HepG2 (cell line): Measurements from ENCODE around the gene DUXA. TPM values are rescaled to one million over a fixed set of nuclear protein-coding genes. Genes with fewer than 3 reads are reported as not detected.

ENCODE experiments used
- ATAC-seq: fragments of 200-7000 bp; cut with Tn5 transposase; 3 replicates; pipeline ENCODE4 v1.9.1; 2020; ENCODE audit warnings: mild to moderate bottlenecking, moderate library complexity
- BruUV-seq: library from RNA; stranded (reverse); fragments of 400-500 nt; replicated peaks from 2 replicates; lab custom pipeline; 2021; lab: Mats Ljungman, UMichigan
- CTCF ChIA-PET: fragments of 300-600 bp; formaldehyde crosslinking; extraction: SDS; loops from one replicate; lab custom pipeline; 2021; ENCODE audit warnings: low total read pairs, inconsistent platforms, low intra/inter-chr PET ratio; lab: Yijun Ruan, JAX
- POLR2A ChIA-PET: fragments of 350-600 bp; sonication (Branson Sonifier 250); formaldehyde crosslinking; loops from one replicate; lab custom pipeline; 2020; ENCODE audit warnings: antibody characterized with exemption, inconsistent platforms; lab: Yijun Ruan, JAX
- DNase-seq: peaks from one replicate; pipeline ENCODE4 v3.0.0-alpha.2; 2015; ENCODE audit warnings: low spot score
- FAIRE-seq: peaks from 3 replicates; lab custom pipeline; 2011; peaks lifted over from hg19 to GRCh38; lab: Jason Lieb, UNC
- H2AFZ ChIP-seq: one replicate; pipeline ENCODE4 v1.6.1; 2011; ENCODE audit warnings: low read length, inconsistent platforms
- H3K27ac ChIP-seq: fragments of 300-600 bp; 3 replicates; pipeline ENCODE4 v1.8.0; 2011; ENCODE audit warnings: mixed run types, mild to moderate bottlenecking, mixed read lengths, low read length, inconsistent platforms; ENCODE audit not compliant: insufficient read depth; ENCODE audit errors: extremely low read length
- H3K27me3 ChIP-seq, 2 experiments: fragments of 200-600 bp in 1 of 2; 2 replicates in 1 of 2; 3 replicates in 1 of 2; pipeline versions ENCODE4 v1.6.0 to v1.8.0; 2011; ENCODE audit warnings: low read length in 2 of 2, mild to moderate bottlenecking in 2 of 2, moderate library complexity in 2 of 2, inconsistent platforms in 1 of 2; ENCODE audit not compliant: insufficient read depth in 2 of 2, control insufficient read depth in 1 of 2
- H3K36me3 ChIP-seq, 2 experiments: fragments of 200-600 bp in 1 of 2; replicated peaks in 1 of 2; 2 replicates in 1 of 2; 3 replicates in 1 of 2; pipeline versions ENCODE4 v1.5.1 to v1.8.0; 2011; ENCODE audit warnings: low read length in 2 of 2, inconsistent platforms in 1 of 2; ENCODE audit not compliant: insufficient read depth in 2 of 2, control insufficient read depth in 1 of 2
- H3K4me1 ChIP-seq: 2 replicates; pipeline ENCODE4 v1.5.1; 2012; ENCODE audit warnings: low read length, inconsistent platforms; ENCODE audit not compliant: insufficient read depth
- H3K4me2 ChIP-seq: 2 replicates; pipeline ENCODE4 v1.6.0; 2011; ENCODE audit warnings: low read depth, low read length, inconsistent platforms
- H3K4me3 ChIP-seq, 3 experiments: fragments of 200-600 bp in 1 of 3; sonication (generic), shearing (Covaris generic) in 1 of 3; replicated peaks in 1 of 3; 2 replicates each; pipeline ENCODE4 v1.5.1; 2011 to 2016; ENCODE audit warnings: low read length in 3 of 3, inconsistent platforms in 2 of 3, low read depth in 2 of 3, mild to moderate bottlenecking in 2 of 3, control low read depth in 1 of 3, mixed read lengths in 1 of 3; ENCODE audit not compliant: insufficient read depth in 1 of 3
- H3K79me2 ChIP-seq: one replicate; pipeline ENCODE4 v1.6.1; 2011; ENCODE audit warnings: low read length, inconsistent platforms; ENCODE audit not compliant: insufficient read depth
- H3K9ac ChIP-seq: 2 replicates; pipeline ENCODE4 v1.6.0; 2011; ENCODE audit warnings: mild to moderate bottlenecking, low read depth, low read length, inconsistent platforms; ENCODE audit not compliant: insufficient read depth
- H3K9me3 ChIP-seq: 2 replicates; pipeline ENCODE4 v1.5.1; 2012; ENCODE audit warnings: mild to moderate bottlenecking, low read length
- H4K20me1 ChIP-seq: 2 replicates; pipeline ENCODE4 v1.6.0; 2011; ENCODE audit warnings: inconsistent platforms, mild to moderate bottlenecking, low read length, moderate library complexity; ENCODE audit not compliant: insufficient read depth
- CEBPB ChIP-seq: IDR thresholded peaks from 2 replicates; pipeline ENCODE4 v1.6.1; 2011; ENCODE audit warnings: low read depth, low read length, improper control_type of control experiment, borderline replicate concordance
- GATAD2A ChIP-seq: IDR thresholded peaks from 2 replicates; pipeline ENCODE4 v1.6.1; 2016
- HHEX ChIP-seq: IDR thresholded peaks from 2 replicates; pipeline ENCODE4 v1.6.1; 2016; ENCODE audit warnings: control low read depth
- KMT2A ChIP-seq: sonication (generic); formaldehyde crosslinking; IDR thresholded peaks from 2 replicates; pipeline ENCODE4 v1.4.0; 2020; ENCODE audit warnings: missing genetic modification reagents
- NFE2 ChIP-seq: sonication (generic); formaldehyde crosslinking; IDR thresholded peaks from 2 replicates; pipeline ENCODE4 v1.4.0; 2020; ENCODE audit warnings: missing genetic modification reagents
- NFE2L2 ChIP-seq: fragments of 150-350 bp; IDR thresholded peaks from 2 replicates; pipeline ENCODE4 v1.6.1; 2014; ENCODE audit warnings: low read length
- NFYB ChIP-seq: sonication (generic); formaldehyde crosslinking; IDR thresholded peaks from 2 replicates; pipeline ENCODE4 v1.4.0; 2020; ENCODE audit warnings: missing genetic modification reagents
- NFYC ChIP-seq: IDR thresholded peaks from 2 replicates; pipeline ENCODE4 v1.6.1; 2016; ENCODE audit warnings: missing genetic modification reagents, missing compliant biosample characterization
- SPEN ChIP-seq: sonication (generic); formaldehyde crosslinking; IDR thresholded peaks from 2 replicates; pipeline ENCODE4 v1.5.1; 2020; ENCODE audit warnings: low read depth, mild to moderate bottlenecking, missing genetic modification reagents
- STAT5B ChIP-seq: sonication (generic); formaldehyde crosslinking; IDR thresholded peaks from 2 replicates; pipeline ENCODE4 v1.4.0; 2020; ENCODE audit warnings: missing genetic modification reagents
- ZBTB38 ChIP-seq: sonication (generic); formaldehyde crosslinking; IDR thresholded peaks from 2 replicates; pipeline ENCODE4 v1.5.1; 2020; ENCODE audit warnings: mild to moderate bottlenecking, missing genetic modification reagents
- ZFP82 ChIP-seq: sonication (generic); formaldehyde crosslinking; IDR thresholded peaks from 2 replicates; pipeline ENCODE4 v1.5.1; 2020; ENCODE audit warnings: mild to moderate bottlenecking, missing genetic modification reagents, borderline replicate concordance
- ZMYM4 ChIP-seq: sonication (generic); formaldehyde crosslinking; IDR thresholded peaks from 2 replicates; pipeline ENCODE4 v1.8.1; 2023; ENCODE audit warnings: mild to moderate bottlenecking, missing genetic modification reagents
- ZNF234 ChIP-seq: sonication (generic); formaldehyde crosslinking; conservative IDR thresholded peaks from 2 replicates; pipeline ENCODE4 v1.5.1; 2020; ENCODE audit warnings: mild to moderate bottlenecking, missing genetic modification reagents
- ZNF34 ChIP-seq: sonication (generic); formaldehyde crosslinking; IDR thresholded peaks from 2 replicates; pipeline ENCODE4 v1.4.0; 2020; ENCODE audit warnings: mild to moderate bottlenecking, missing genetic modification reagents, borderline replicate concordance
- ZNF629 ChIP-seq: sonication (generic); formaldehyde crosslinking; conservative IDR thresholded peaks from 2 replicates; pipeline ENCODE4 v1.5.0; 2020; ENCODE audit warnings: missing genetic modification reagents
- ZNF670 ChIP-seq: sonication (generic); formaldehyde crosslinking; IDR thresholded peaks from 2 replicates; pipeline ENCODE4 v1.8.0; 2022; ENCODE audit warnings: mild to moderate bottlenecking, missing genetic modification reagents, borderline replicate concordance
- ZNF746 ChIP-seq: sonication (generic); formaldehyde crosslinking; IDR thresholded peaks from 2 replicates; pipeline ENCODE4 v1.8.0; 2022; ENCODE audit warnings: mild to moderate bottlenecking, missing genetic modification reagents
- WGBS: methylation state at CpG from one replicate; pipeline ENCODE4 v1.1.6; 2017; ENCODE audit warnings: low lambda C conversion rate; 5-methylcytosine and 5-hydroxymethylcytosine counted together
- in situ Hi-C: cut with HindIII; loops from 2 replicates; pipeline ENCODE4 v1.10.0; 2017; ENCODE audit warnings: low pct_unique_long_range_greater_than_20kb; ENCODE audit not compliant: extremely low pct_ligation_motif_present
- intact Hi-C: fragments of 100-400 bp; cut with micrococcal nuclease; formaldehyde crosslinking; loops from one replicate; pipeline ENCODE4 v1.10.0; 2022; ENCODE audit not compliant: unreplicated experiment
- polyA plus RNA-seq, 8 experiments: library from polyadenylated mRNA; depleted of rRNA in 3 of 8; stranded (reverse) in 7 of 8; unstranded in 1 of 8; fragments of >200 nt; fragmentation: Illumina TruSeq in 4 of 8; extraction: Trizol in 4 of 8; gene quantifications; 2 replicates each; pipeline versions ENCODE4 v1.2.1 to v1.2.3, GENCODE V29; 2011 to 2016; ENCODE audit warnings: low read depth in 4 of 8, missing spikeins in 1 of 8, mixed read lengths in 1 of 8; ENCODE audit not compliant: insufficient read depth in 1 of 8
- total RNA-seq, 5 experiments: library from RNA; depleted of rRNA; stranded (reverse); fragments of >200 nt; fragmentation: Illumina TruSeq; extraction: Trizol; gene quantifications; 2 replicates each; pipeline ENCODE4 v1.2.3, GENCODE V29; 2016; ENCODE audit warnings: low read depth in 1 of 5
- TF ChIP-seq, protein P1 (sequence below): sonication (generic); formaldehyde crosslinking; IDR thresholded peaks from 2 replicates; pipeline ENCODE4 v1.5.1; 2020; ENCODE audit warnings: missing genetic modification reagents, mild to moderate bottlenecking, borderline replicate concordance

DUXA gene
- total and polyA plus RNA-seq, 2 of the 13 experiments (the other 11 are each of a cell fraction or from before 2014, with no cell fraction given) = not detected

- H3K9me3 ChIP-seq = peaks cover 15% of the 10 kb centered on the region
- ChIA-PET CTCF (no interaction called here), POLR2A (no interaction called here)
- FAIRE-seq = no peak
- in situ Hi-C loops = no loop called here
- peak overlapping the region; percentile 88 for H3K9ac ChIP-seq
- H2AFZ ChIP-seq = no peak overlapping the region
- peak overlapping the region; percentile 78 for H3K27ac ChIP-seq
- H3K27me3 ChIP-seq = no peaks in the 10 kb centered on the region; a peak in 1 of 5 replicates
- 37% methylated on average over 7 of the region's 9 CpGs for WGBS
- intact Hi-C loops = no loop called here
- ATAC-seq = peak; percentile 26
- no peak for DNase-seq
- H3K4me3 ChIP-seq = peak overlapping the region; percentile 86 to 100 (median 98)
- no TSS peak for BruUV-seq
- H3K4me2 ChIP-seq = peak overlapping the region; percentile 97
- H3K36me3 ChIP-seq = peaks cover 8 to 38% of the 10 kb centered on the region in 2 experiments; a peak in 4 of 5 replicates
- H3K79me2 ChIP-seq = peaks cover 20% of the 10 kb centered on the region
- H4K20me1 ChIP-seq = peaks cover 5% of the 10 kb centered on the region; the same call in 1 of the 2 replicates
- H3K4me1 ChIP-seq = peaks cover 22% of the 10 kb centered on the region
- TF ChIP-seq NFE2L2 (no peak), ZNF34 (CRISPR knock-in tag) (no peak), ZFP82 (peak; percentile 62; the same call in 1 of the 2 replicates)
Measured at GRCh38 chr19:57192077-57192420, 24.8 kb upstream of the DUXA start.

DNA sequence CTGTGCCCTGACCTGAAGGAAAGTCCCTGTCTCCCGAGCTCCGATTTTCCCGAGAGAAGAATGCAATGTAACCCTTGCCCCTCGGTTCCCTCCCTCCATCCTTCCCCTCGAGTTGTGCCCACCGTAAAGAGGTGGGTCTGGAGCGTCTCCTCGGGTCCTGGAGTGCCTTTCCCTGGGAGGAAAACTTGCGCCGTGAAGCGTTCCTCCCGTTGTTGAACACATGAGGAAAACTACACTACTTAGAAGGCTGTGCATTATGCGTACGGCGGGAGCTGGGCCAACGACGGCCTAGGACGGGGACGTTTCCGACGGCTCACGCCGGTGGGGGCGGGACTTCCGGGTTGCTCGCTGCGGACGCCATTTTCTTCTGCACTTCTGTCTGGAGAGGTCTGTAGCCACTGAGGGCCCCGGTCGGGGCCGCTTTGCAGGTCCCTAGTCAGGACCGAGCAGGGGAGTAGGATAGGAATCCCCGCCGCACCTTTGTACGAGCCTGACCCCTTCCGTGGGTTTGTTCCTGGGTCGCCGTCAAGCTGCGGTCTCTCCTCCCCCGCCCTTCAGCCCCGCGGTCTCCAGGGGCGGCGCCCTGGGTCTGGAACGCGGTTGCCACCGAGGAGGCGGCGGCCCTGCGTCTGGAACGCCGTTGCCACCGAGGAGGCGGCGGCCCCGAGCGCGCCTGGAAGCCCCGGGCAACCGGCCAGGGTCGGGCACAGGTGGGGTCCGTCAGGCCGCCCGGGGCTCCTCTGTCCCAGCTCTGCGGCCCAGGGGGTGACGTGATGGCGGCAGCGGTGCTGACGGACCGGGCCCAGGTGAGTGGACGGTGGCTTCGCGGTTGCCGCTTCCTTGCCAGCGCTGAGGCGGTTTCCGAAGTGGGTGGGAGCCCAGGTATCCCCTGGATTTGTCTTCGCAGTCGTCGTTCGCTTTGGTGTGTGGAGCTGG lies 24.1 kb upstream of the DUXA start, which contains the start of gene ZNF264:
Gene ZNF264, plus strand, starts transcription at position 360 of the 936 bp plus-strand sequence. Its CDS starts 414 bp downstream, at position 774.
- in situ Hi-C loops = no loop called here
- ATAC-seq (peak; percentile 98), FAIRE-seq (no peak), DNase-seq (peak; percentile 62)
- POLR2A ChIA-PET = interaction anchor here (1.0 to 1.3 kb wide), 2 partner anchors 16 to 788 kb away, joined by 3 to 4 read pairs; partner anchors contain the start of gene ZNF583
- Histone ChIP-seq H3K9ac (peak within 1 kb of the TSS; percentile 88), H4K20me1 (peaks cover 5% of the 10 kb centered on the region; the same call in 1 of the 2 replicates), H3K79me2 (peaks cover 20% of the 10 kb centered on the region), H3K4me3 (peak within 1 kb of the TSS; percentile 86 to 100 (median 98)), H3K9me3 (peaks cover 19% of the 10 kb centered on the region), H3K27ac (peak within 1 kb of the TSS; percentile 78), H3K4me2 (peak within 1 kb of the TSS; percentile 97), H3K4me1 (peaks cover 22% of the 10 kb centered on the region), H2AFZ (peak within 1 kb of the TSS; percentile 90), H3K27me3 (no peaks in the 10 kb centered on the region; a peak in 1 of 5 replicates), H3K36me3 (peaks cover 8 to 32% of the 10 kb centered on the region in 2 experiments; a peak in 4 of 5 replicates)
- 23% methylated on average over 23 of the region's 81 CpGs for WGBS
- BruUV-seq = no TSS peak
- CTCF ChIA-PET = no interaction called here
- intact Hi-C loops = loop anchor here (1.0 kb wide), 1 partner anchor 49 kb away; the partner anchor contains the start of gene ZNF805
- 0 out of 2 replicates have a peak, but pooled peaks have one; percentile 42 for TF ChIP-seq NFYB (CRISPR knock-in tag)
- no peak for TF ChIP-seq ZNF629 (CRISPR knock-in tag)
- no peak for TF ChIP-seq STAT5B
- no peak for TF ChIP-seq ZNF234 (CRISPR knock-in tag)
- peak; percentile 29; the same call in 1 of the 2 replicates for TF ChIP-seq ZBTB38 (CRISPR knock-in tag)
- peak; percentile 45; the same call in 1 of the 2 replicates for TF ChIP-seq GATAD2A (CRISPR knock-in tag)
- TF ChIP-seq CEBPB = no peak
- TF ChIP-seq, protein P1, sequence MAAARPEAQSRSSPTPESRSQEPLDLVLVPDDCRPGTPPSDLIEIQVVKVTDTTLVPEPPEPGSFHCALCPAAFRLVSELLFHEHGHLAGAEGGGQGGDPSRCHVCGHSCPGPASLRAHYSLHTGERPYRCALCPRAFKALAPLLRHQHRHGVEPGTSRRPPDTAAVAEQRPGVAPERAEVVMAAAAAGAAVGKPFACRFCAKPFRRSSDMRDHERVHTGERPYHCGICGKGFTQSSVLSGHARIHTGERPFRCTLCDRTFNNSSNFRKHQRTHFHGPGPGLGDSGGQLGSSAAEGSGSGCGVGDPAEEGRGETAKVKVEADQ = no peak
- TF ChIP-seq NFYC = peak; percentile 27; the same call in 1 of the 2 replicates
- no peak for TF ChIP-seq ZNF670
- TF ChIP-seq SPEN (CRISPR knock-in tag) = peak; percentile 63
- TF ChIP-seq ZMYM4 (CRISPR knock-in tag) = peak; percentile 88
- TF ChIP-seq HHEX (CRISPR knock-in tag) = no peak
- no peak for TF ChIP-seq NFE2
- TF ChIP-seq ZNF746 = no peak; the same call in 1 of the 2 replicates
- no peak for TF ChIP-seq KMT2A (CRISPR knock-in tag)
